GM20000 (cell line): ENCODE results near the gene ABLIM2.

Source experiments
- DNase-seq: peaks from one replicate; pipeline ENCODE4 v3.0.0; 2012; ENCODE audit warnings: low spot score
- CTCF ChIP-seq: IDR thresholded peaks from 2 replicates; pipeline ENCODE4 v1.5.1; 2012; ENCODE audit warnings: mild to moderate bottlenecking, control low read depth; ENCODE audit errors: extremely low read depth, missing control alignments

ABLIM2 gene

GRCh38 chr4:7981738-7982394 is 176.7 kb downstream of the ABLIM2 start:
- no peak for TF ChIP-seq CTCF
- DNase-seq = no peak

DNA sequence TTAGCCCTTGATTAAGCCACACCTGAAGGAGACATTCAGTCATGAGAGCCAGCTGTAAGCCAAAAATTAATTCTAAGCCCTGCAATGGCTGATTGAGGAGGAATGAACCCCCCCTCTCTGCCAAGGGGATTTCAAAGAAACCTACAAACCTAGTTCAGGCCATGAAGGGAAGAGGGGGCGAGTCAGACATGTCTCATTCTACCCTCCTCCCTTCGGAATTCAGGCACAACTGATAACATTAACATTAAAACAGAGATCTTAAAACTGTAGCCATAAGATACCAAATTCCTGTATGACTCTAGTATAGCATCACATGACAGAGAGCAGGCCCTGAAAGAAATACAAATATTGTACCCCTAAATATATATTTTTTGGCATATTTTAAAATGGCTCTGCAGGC is 178.6 kb downstream of the ABLIM2 start:
- TF ChIP-seq CTCF = no peak
- no peak for DNase-seq

- TF ChIP-seq CTCF = no peak
- DNase-seq = no peak
These were observed 179.0 kb downstream of the ABLIM2 start for GRCh38 chr4:7979652-7979968.

DNA sequence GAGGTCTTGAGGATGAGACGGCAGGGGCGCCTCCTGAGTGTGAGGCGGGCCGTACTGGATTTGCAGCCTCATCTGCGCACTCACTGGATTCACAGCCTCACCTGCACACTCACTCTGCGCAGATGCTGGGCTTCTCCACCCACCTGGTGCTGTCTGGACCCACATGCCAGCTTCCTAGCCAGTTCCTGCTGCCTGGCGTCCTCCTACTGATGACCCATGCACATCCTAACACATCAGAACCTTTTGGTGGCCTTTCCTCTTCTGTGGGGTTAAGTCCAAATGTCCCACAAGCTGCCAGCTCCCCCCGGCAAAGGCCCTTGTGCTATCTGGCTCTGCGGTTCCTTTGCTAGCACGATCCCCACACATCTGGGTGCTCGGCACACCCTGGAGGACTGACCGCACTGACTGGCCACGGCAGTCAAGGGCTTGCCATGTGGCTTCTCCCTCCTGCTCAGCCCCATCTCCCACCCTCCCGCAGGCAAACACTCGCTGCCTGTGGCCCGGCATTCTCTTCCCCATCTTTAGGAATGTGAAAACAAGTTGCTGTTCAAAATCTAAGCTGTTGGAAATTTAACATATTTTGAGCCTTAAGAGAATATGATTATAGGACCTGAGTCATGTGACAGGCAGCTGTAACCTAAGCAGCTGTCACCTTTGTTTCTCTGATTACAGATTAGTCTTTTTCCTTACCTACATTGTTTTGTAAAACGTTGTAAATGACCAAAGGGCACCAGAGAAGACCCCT is 179.5 kb downstream of the ABLIM2 start:
- TF ChIP-seq CTCF = no peak
- no peak for DNase-seq

- TF ChIP-seq CTCF = no peak
- no peak for DNase-seq
These were observed 180.1 kb downstream of the ABLIM2 start for GRCh38 chr4:7978489-7978888.

GRCh38 chr4:7976634-7977033 is 182.0 kb downstream of the ABLIM2 start:
- DNase-seq = no peak
- TF ChIP-seq CTCF = no peak

- DNase-seq = no peak
- no peak for TF ChIP-seq CTCF
These were observed 182.6 kb downstream of the ABLIM2 start for GRCh38 chr4:7976025-7976424.
